ENCODE results near the gene FADS6.
A peak's percentile ranks its signal among the peaks of the same experiment; 100 is the strongest.

Gene FADS6

DNA sequence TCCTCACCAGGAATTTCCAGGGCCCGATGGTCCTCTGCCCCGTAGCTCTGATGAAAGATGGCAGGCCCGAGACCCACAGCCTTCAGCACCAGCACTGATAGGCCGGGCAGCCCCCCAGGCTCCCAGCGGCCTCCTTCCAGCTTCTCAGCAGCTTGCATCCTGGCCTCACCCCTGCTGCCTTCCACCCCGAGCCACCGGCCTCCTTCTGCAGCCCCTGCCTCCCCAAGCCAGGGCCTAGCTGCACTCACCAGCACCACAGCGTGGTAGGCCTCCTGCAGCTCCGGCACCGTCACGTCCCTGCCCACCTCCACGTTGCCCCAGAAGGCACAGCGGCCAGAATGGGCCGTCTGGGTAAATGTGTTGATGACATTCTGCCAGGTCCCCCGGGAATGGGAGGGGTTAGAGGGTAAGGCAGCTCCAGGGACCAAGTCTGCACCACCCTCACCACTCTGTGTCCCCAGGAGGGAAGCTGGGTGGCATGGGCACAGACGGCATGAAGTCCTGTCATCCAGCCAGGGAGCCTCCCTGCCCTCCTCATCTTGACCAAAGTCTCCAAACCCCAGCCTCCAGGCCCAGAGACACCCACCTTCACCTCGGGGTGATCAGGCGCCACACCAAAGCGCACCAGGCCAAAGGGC is 27.1 kb downstream of the FADS6 start:
- DNase-seq (ENCODE audit: low read depth), result no peak

DNA sequence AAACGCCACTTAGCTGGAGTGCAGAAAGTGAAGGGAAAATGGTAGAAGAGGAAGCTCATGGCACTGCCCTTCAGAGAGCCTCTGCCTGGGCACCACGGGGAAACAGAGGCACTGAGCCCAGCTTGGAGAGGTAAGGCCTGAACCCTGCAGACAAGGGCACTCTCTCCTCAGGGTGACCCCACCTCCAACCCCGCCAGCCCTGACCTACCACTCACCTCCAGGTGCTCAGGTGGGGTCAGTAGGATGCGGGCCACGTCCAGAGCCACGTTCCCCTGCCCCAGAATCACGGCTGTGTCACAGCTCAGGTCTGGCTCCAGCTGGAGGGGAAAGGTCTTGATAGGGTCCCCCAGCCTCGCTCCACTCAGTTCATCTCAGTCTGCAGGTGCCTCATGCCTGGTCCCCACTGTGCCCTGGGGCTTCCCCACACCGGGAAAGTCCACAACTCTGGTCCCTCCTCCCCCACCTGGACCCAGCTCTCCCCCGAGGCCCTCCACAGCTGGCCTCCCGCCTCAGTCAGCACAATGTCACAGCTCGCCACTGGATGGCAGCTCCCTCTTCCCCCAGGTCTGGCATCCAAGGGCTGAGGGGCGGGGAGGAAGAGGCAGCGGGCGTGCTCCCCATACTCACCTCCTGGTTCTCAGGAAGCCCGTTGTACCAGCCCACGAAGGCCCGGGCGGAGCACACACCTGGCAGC is 27.8 kb downstream of the FADS6 start:
- DNase-seq (ENCODE audit: low read depth), result no peak

DNA sequence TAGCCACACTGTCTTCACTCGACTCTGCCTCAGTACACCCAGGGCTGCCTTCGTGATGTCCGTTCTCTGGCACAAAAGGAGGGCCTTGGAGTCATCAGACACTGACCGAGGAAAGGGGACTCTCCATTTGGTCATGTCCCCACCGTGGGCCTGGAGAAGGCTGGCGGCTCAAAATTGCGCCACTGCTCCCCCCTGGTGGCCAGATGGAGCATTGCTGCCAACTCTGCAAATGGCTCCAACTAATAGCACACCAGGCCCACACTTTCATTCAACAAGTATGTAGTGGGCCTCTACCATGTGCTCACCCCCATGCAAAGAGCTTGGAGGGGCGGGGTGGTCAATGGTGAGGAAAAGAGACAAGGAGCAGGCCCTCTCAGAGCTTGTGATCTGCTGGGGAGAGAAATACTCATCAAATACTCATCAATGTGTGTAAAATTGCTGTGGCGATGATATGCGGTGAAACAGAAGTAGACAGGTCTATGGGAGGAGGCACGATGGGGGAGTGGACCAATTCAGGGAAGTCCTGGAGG is 28.5 kb downstream of the FADS6 start:
- DNase-seq (ENCODE audit: low read depth), result peak; percentile 32

DNA sequence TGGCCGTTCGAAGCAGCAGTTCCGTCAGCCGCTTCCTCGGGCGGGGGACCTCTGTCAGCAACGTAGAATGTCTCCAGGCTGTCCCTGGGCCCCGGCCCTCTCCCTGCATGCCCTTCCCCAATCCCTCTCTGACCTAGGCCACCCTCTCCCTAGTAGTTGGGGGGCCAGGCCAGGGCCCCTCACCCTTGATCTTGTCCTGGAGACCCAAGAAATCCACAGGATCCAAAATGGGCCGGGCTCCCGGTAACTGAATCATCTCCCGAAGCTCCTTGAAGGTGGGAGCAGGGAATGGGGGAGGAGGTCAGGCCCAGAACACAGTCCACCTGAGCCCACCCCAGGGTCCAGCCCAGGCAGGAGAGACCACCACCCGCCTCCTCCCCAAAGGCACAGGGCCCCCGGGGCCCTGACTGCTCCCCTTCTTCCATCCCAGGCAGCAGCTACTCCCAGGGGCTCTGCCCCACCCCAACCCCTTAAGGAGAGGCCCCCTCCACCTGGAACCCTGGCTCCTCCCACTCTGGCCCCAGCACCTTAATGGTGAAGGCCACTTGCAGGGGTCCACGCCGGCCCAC is 29.1 kb downstream of the FADS6 start:
- no peak for DNase-seq (ENCODE audit: low read depth)

DNA sequence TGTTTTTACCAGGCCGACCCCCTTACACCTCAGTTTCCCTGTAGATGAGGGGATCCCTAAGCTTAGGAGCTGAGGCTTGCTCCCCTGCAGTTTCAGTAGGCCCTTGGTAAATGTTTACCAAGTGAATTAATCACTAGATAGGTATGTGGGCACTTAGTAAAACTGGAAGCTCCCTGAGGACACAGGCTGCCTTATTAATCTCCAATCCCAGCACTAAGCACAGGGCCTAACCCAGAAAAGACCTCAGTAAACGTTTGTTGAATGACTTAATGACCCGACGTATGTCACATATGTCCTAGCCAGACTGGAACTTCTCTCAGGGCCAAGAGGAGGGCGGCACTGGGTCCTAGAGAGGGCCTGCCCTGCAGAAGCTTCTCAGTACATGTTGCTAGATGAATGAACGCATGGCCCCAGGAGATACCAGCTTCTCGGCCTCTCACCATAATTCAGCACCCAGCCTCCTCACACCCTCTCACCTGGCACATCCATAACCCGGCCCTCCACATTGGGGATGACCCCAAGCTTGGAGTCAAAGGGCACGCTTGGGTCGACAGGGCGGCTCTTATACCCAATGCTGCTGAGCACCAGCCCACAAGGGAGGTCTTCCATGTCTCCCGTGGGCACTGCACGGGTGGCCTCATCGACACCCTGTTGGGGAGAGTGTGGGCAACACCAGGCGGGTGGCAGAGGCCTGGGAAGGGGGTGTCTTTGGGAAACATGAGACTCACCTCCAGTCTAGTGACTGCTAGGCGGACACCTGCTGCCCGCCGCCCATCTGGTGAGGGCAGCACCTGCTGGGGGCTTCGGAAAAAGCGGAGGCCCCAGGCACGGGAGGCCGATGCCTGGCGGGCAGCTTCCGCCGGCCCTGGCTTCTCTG is 29.8 kb downstream of the FADS6 start:
- no peak for DNase-seq (ENCODE audit: low read depth)

DNA sequence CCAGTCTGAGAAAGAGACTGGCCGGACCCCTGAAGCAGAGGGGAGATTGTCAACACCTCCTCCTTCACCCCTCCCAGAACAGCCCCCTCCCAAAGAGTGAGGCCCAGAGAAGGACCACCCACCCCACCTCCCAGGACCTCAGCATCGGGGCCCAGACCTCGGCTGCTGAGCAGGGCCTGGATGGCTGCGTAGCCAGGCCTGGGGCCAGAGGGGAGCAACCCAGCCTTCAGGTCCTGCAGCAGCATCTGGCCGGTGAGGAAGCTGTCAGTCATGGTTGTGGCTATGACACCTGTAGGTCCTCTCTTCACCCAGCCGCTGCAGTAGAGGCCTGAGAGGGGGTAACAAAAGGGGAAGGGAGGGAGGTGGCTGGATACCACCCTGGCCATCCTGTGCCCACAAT is 30.5 kb downstream of the FADS6 start:
- DNase-seq (ENCODE audit: low read depth), result no peak

DNA sequence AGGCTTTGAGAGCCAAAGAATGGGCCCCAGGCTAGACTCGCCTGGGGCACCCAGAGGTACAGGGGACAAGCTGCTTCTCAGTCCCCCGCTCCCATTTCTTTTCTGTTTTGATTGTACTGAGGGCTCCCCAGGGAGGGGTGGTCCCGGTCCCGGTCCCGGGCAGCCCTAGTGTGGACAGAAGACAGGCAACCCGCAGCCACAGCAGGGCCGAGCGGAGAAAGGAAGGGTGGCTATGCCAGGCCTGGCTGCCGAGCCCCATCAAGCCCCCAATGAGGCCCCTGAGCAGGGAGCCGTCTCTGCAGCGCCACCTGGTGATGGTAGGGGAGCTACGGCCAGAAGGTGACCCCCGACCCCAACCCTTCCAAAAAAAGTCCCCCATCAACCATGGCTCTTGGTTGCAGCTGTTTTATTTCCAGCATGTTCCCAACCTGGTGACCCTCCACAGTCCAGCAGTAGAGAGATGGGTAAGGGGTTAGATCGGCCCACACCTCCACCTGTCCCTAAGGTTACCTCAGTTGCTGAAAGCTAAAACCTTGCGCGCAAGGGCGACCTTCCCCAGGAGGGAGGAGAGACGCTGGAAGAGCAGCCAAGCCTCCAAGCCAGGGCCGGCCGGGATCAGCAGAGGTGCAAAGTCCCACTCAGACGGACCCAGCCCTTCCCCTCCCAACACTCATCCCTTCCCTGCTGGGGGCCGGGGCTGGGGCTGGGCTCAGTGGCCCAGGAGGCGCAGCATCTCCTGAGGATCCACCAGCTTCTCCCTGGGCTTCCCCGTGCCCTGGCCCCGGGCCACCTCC is 31.1 kb downstream of the FADS6 start:
- no peak for DNase-seq (ENCODE audit: low read depth)

DNA sequence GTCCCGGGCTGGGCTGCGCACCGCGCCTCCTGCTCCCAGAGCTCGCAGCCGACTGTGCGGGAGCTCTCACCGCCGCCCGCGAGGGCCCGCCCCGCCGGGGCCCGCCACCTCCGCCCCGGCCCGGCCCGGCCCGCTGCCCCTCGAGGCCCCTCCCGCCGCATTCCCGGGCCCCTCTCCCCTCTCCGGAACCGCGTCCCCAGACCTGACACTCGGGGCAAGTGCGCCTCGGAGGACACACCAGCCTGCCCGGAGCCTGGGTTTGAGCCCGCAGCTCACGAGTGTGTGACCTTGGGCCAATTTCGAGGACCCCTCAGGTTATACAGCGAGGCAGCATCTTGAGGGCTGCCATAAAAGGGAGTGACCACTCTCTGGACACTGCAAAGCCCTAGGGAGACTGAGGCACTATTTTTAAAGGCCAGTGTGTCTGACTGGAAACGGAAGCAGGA is 31.7 kb downstream of the FADS6 start:
- DNase-seq (ENCODE audit: low read depth), result no peak

DNA sequence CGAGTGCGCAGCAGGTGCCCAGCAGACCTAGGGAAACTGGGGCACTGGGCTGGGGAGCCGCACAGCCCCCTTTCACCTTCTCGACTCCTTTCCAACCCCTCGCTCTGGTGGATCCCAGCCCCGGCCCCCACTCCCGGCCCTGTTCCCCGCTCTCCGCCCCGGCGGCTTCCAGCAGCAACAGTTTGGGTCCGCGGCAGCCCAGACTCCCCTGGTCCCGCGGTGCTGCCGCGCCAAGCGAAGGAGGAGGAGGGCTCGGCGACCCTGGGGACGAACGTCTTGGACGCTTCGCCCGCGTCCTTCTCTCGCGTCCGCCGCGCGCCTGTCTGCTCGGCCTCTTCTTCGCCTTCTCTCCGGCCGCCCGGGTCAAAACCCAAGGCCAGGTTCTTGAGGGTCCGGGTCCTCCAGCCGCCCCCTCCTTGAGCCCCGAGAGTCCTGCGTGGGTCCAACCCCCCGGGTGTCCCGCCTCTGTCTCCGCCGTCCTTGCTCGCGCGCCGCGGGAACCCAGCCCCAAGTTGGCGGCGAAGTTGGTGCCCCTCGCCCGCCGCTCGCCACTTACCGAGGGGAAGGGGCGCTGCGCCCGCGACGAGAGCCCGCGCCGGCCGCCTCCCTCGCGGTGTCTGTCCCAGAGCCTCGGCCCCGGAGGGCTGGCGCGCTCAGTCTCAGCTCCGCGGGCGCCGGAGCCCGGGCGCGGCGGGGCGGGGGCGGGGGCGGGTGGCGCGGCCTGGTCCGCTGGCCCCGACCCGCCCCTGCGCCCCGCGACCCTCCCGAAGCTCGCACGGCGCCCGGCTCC is 32.4 kb downstream of the FADS6 start:
- no peak for DNase-seq (ENCODE audit: low read depth)

DNA sequence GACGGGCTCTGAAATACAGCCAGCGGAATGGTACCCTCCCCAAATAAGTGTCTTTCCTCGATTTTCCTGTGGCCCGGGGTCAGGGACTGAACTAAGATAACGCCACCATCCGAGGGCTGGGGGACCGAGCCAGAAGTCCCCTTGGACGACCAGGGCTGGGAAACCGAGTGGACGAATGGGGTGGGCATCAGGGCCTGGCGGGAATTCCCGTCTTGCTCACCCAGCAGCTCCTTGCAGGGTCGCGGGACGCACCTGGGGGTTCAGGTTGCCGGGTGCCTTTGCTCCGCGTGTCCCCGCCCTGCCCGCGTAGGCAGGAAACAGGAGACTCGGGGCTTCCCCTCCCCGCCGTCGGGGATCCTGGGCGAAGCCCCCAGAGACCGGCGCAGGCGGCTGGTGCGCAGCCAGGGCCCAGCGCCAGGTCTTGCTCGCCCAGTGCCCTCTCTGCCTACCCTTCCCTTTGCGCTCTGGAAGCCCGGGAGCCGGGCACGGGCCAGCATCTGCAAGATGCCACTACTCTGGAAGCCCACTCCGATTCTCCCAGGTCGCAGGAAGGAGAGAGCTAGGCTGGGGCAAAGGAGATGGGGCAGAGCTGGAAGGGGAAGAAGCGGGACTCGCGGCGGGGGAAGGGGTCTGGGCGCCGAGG is 33.1 kb downstream of the FADS6 start:
- DNase-seq (ENCODE audit: low read depth), result no peak

DNA sequence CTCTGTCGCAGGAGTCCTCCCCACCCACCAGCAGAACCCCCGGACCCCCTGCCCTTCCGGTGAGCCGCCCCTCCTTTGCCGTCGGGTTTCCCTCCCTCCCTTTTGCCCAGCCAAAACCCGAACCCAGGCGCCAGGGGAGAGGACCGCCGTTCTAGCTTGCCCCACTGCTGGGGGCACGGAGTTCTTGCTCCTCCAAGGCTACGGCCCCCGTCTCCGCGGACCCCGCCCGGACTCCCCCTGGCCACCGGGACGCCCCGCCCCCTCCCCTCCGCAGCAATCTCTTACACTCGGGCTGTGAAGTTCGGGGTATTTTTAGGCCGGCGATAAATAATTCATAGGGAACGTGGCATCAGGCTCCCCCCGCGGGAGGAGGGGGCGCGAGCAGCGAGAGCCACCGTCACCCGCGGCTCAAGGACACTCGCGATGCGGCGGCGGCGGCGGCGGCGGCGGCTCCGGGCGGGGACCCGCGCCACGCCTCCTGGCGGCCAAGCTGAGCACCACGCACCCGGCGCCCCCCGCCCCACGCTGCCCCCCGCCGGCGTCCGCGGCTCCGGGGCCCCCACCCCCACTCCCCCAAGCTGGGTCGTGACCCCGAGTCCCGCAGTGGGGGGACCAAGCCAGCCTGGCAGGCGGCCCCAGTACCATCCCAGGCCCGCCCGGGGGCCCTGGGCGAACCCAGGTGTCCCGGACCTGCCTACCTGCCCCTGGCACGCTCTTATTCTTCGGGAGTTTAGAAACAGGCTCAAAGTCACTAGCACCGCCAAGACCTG is 33.8 kb downstream of the FADS6 start, which contains the start of gene GRIN2C:
GRIN2C (minus strand) TSS at position 427 of the 770 bp plus-strand sequence. CDS start 4,793 bp downstream, outside the sequence.
- DNase-seq (ENCODE audit: low read depth), result no peak

DNA sequence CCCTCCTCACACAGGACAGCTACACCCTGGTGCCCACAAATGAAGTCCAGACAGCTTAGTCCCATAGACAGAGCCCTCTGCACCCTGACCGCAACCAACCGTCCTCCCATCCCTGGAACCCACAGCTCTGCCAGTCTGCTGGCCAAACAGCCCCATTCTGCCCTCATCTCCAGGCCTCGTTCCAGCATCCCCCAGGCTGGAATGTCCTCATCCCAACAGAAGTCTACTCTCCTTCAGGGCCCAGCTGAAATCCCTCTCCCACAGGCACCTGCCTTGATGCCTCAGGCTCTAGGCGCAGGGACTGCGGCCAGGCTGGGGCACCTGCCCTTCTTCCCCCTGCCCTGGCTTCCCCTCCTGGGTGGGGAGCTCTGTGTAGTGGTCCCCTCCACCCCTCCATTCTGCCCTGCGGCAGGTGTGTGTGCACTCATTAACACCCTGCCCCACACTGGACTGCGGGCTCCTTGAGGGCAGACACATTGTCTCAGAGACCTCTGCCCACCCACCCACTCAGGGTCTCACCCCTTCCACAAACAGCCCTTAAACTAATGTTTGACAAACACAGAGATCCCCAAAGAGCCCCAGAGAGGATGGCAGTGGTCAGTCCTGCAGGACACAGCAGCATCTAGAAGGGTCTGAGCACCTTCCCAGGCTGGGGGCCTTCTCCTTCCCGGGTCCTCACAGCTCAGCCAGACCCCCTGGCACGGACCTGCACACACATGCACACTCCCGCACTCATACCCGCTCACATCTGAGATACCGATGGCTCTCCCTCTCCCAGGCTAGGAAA is 34.6 kb downstream of the FADS6 start:
- DNase-seq (ENCODE audit: low read depth), result no peak

DNA sequence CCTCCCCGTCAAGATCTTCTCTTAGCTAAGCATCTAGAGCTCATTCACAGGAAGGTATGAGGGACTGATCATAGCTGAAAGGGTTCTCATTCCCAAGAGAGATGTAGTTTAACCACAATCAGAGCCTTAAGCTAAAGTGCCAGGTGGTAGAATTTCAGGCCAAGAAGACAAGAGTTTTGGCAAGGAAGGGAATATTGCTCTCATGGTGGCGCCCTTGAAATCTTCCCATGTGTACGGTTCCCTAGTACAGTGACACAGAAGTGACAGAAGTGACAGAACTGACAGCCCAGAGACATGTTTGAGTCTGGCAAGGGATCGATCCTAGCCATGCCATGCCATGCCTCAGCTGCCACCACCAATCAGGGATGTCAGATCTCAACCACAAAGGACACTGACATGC is 36.2 kb downstream of the FADS6 start:
- DNase-seq (ENCODE audit: low read depth), result no peak

DNA sequence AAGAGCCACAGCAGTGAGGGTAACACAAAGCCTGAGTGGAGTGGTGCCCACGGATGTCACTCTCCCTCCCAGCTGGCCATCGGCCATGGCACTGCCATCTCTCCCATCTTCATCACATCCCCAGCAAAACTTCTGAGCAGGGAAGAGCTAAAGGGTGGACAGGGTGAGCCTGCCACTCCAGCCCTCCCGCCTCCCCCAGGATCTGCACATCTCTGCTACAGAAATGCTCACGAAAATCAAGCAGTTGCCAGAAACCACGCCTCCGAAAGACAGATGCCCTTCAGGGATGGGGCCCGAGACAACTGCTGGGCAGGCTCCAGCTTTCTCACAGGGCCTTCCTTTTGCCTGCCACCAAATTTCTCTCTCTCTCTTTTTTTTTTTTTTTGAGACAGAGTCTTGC is 37.3 kb downstream of the FADS6 start:
- DNase-seq (ENCODE audit: low read depth), result no peak

DNA sequence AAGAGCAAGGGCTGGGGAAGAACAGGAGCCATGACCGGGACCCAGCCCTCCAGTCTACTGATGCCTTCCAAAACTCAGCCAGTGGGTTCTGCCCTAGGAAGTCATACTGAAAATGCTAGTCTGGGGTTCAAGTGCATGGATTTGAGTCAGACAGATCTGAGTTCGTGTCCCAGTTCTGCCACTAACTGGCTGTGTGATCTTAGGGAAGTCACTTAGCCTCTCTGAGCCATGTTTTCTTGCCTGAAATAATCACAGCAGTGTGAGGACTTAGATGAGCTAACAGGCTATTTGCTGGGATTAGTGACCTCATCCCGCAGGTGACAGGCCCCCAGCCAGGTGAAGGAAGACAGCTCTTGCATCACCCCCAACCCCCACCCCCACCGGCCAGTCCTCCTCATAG is 38.1 kb downstream of the FADS6 start:
- DNase-seq (ENCODE audit: low read depth), result no peak

DNA sequence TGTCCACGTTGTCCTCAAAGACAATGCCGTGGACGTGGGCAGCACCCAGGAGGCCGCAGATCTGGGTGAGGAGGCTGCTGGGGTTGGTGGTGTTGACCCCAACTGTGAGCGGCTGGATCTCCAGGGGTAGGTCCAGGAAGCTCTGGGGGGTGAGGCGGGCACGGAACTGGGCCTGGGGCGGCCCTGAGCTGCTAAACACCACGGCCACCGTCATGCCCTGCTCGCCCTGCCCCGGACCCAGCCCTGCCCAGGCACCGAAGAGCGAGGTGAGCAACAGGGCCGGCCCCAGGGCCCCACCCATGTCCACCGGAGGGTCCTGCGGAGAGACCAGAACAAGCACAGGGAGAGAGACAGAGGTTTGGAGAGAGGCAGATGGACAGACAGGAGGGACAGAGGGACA is 38.6 kb downstream of the FADS6 start:
- DNase-seq (ENCODE audit: low read depth), result no peak

DNA sequence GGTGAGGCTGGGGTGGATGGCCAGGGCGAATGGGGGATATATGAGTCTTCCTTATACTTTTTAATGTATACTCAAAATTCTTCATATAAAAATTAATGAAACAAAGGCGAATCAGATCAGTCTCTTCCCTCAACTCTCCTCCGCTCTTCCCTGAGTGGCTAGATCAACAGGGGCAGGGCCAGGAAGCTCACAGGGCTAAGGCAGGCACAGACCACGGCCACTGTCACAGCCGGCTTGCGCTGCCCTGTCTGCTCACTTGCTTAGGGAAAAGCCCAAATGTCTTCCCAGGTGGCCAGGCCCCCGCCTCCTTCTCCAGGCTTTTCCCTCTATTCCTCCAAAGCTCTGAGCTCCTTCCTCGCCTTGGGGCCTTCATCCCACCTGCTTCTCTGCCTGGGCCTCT is 39.8 kb downstream of the FADS6 start:
- no peak for DNase-seq (ENCODE audit: low read depth)

DNA sequence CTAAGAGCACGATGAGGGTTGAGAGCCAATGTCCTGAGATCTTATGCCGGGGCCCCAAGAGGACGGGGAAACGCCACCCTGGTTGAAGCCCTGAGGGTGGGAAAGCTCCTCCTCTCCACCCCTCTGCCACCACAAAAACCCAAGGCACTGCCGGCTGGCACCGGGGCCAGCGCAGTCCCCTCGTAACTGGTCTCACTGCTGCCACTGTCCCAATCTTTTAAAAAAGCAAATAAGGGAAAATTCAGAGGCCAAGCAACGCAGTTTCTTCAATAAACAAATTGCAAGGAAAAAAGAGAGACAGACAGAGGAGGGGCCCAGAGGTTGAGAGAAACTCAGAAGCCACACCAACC is 40.4 kb downstream of the FADS6 start:
- no peak for DNase-seq (ENCODE audit: low read depth)
